HG03159 (cell line): Measurements from ENCODE around the gene HMBS.
"Not testable (repeated sequence)": the region's sequence is repeated elsewhere in the genome, so short reads cannot be mapped to it uniquely, and the experiment has no call there.

Source experiments
- ATAC-seq: cut with Tn5 transposase; IDR thresholded peaks from one replicate; pipeline ENCODE4 v1.9.1; 2021; ENCODE audit warnings: mild to moderate bottlenecking, moderate library complexity; ENCODE audit not compliant: unreplicated experiment

The HMBS gene

DNA sequence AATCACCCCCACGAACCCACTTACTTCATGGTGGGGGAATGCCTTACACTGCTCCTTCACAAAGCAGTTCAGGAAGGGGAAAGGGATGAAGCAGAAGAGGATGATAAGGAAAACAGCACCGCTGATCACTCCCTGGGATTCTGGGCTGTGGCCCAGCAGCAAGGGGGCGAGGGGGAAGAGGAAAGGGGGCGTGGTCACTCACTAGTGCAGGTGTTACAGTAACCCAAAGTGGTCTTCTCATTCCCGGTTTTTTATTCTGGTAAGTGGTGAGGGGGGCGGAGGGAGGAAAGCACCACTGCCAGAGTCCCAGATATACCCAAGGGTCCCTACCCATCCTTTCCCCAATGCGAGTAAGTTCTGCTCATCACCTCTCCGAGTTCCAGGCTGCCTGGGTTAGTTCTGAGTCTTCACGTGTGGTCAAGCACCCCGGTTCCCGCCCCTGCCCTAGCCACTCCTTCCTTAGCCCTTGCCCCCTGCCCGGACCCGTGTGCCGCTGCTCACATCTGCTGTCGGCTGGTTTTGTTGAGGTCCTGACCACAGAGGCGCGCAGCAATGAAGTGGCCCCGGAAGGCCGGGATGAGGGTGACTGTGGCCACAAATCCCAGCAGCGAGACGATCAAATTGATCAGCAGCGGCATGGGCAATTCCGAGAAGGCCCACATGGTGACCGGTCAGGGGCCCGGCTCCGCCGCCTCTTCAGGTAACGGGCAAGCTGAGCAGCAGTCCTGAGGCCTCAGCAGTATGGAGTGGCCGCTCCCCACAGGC is 16.5 kb downstream of the HMBS start:
- peak; percentile 25 for ATAC-seq

DNA sequence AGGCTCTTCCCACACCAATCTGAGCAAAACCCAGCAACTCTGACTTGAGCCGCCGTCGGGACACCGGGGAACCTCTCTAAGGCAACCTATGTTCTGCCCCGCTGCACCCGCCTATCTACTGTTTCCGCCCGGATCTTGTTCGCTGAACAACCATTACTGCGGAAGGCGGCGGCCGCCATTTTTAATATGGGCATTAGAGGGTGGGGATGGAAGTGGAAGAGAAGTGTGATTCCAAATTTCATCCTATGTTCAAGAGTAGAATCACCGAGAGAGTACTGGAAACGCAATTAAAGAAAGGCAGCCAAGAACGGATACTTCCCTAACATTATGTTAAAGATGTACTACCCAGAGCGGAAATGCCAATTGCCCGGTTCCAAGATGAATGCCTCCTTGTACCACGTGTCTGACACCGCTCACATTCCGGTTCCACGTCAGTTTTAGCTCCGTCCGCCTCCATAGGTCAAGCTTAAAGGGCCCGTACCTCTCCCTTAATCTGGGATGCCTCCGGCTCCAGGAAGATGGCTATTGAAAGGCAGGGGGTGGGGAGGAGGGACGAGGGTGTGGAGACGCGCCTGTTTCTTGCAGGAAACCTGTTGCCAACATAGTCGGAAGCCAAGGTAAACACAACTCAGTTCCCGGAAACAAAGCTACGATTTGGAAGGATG is 17.2 kb downstream of the HMBS start, which contains the start of gene DPAGT1:
Gene DPAGT1, minus strand, starts transcription at position 95 of the 665 bp plus-strand sequence. CDS start 198 bp downstream, outside the sequence.
- peak; percentile 69 for ATAC-seq

DNA sequence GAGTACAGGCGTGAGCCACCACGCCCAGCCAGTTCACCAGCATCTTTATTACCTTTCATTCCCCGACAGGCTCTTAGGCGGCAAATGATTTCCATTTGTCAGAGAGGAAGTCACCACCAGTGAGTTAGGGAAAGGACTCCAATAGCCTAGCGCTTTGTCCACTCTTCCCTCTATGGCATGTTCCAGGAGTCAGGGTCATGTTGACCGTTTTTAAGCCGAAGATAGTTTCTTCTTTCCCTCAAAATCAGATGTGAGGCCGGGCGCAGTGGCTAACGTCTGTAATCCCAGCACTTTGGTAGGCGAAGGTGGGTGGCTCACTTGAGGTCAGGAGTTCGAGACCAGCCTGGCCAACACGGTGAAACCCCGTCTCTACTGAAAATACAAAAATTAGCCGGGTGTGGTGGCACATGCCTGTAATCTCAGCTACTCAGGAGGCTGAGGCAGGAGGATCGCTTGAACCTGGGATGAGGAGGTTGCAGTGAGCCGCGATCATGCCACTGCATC is 18.5 kb downstream of the HMBS start:
- ATAC-seq: not testable (repeated sequence)

DNA sequence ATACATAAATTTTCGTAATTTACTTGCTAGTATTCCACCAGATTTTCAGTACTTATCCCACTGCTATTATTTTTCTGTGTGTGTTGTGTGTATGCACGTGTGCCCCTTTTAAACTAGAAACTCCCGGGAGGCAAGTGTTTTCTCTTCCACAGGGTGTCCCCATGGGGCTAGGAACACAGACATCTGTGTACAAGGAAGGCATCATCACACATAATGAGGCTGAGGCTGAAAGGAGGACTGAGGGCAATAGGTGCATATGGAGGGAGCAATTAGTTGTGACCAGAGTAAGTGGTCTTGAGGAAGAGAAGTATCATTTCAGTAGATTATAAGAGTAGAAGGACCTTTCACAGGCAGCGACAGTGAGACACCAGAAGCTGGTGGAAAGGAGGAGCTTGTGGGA is 19.1 kb downstream of the HMBS start:
- no peak for ATAC-seq

DNA sequence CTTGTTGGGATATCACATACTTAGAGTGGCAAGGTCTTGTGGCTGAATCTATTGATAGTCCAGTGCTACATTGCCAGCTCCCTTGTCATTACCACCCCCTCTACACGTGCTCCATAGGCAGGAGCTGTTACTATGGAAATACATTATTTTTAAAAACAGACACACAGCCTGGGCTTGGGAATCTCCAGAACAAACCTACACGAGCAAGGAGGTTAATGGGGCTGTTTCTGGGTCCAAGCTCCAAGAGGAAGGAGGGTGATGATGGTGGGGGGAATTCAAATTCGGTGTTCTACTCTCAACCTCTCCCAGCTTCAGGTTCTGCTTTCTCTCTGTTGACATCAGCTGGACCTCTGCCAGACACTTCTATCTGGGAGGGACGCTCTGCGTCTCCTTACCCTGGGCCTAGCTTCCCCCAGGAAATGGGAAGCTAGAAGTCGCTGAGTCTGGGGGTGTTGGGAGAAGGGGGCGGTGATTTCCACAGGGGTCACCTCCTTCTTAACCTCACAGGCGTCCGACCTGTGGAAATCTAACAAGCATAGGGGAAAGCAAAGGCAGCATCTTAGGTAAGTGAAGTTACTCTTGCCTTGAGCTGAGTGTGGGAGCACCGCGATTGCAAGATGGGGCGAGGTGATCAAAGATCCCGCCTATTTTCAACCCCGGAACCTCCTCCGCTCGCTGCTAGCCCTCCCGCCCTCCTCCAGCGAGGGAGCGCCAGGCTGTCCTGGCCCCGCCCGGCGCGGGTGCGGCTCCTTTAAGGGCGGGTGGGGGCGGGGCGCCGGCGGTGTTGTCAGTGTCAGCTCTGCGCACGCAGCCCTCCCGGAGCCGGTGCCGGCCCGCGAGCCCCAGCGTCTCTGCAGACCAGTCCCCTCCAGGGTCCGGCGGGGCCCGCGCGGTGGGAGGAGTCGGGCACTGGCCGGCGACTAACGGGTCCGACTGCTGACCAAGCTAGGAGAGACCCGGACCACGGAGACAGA is 22.2 kb downstream of the HMBS start, which contains the start of gene C2CD2L:
Gene C2CD2L, plus strand, starts transcription at position 781 of the 974 bp plus-strand sequence. CDS start 398 bp downstream, outside the sequence.
- peak; percentile 71 for ATAC-seq

DNA sequence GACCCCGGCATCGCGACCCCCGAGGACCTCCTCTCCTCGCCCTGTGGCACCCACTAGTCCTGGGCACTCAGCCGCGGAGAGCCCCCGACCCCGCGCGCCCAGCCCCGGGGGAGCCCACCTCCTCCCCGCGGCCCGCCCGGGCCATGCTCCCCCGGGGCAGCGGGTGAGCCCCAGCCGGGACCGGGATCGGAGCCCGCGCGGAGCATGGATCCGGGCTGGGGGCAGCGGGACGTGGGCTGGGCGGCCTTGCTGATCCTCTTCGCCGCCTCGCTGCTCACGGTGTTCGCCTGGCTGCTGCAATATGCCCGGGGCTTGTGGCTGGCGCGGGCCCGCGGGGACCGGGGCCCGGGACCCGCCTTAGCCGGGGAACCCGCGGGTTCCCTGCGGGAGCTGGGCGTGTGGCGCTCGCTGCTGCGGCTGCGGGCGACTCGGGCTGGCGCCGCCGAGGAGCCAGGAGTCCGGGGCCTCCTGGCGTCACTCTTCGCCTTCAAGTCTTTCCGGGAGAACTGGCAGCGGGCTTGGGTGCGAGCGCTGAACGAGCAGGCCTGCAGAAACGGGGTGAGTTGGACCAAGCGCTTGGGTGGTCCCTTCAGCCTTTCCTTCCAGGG is 23.0 kb downstream of the HMBS start:
- ATAC-seq: peak; percentile 29

DNA sequence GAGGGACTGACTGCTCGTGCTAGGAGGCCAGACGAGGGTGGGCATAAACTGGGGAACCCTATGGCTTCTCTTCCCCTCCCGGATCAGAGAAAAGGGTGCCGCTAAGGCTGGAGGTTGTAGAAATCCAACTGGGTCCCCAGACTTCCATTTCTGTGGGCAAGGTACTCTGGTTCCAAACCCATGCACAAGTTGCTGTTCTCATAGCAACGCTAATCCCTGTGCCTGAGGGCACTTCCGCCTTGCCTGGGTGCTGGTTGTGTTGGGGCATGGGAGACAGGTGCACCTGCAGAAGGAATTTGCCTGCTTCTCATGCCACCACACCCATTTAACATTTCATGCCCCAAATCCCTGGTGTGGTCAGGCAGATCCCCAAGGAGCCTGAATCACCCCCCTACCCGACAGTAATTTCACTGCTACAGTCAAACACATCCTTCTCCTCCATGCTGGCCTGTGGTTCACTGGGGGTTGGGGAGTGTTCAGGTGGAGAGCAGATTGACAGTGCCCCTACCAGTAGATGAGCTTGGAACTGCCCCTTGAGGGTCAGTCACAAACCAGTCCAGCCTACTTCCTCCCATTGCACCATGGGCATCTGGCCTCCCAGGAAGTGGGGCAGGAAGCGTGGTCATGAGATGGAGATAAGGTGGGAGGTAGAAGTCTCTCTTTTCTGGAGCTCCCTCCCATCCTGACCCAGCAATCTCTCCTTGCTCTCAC is 23.6 kb downstream of the HMBS start:
- no peak for ATAC-seq

DNA sequence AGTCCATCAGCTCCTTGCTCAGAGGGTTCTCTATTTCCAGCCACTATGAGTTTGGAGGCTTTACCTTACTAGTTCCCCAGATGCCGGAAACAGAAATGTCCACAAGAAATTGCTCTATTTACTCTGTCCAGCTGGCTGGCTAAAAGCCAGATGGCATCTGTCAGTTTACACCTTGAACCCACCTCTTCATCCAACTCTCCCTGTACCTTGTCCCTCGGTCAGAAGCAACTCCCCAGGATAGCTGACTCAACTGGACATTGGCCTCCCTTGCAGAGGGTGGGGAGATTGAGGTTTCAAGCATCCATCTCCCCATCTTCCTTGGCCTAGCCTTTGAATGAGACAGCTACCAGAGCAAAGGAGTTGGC is 24.2 kb downstream of the HMBS start:
- no peak for ATAC-seq

DNA sequence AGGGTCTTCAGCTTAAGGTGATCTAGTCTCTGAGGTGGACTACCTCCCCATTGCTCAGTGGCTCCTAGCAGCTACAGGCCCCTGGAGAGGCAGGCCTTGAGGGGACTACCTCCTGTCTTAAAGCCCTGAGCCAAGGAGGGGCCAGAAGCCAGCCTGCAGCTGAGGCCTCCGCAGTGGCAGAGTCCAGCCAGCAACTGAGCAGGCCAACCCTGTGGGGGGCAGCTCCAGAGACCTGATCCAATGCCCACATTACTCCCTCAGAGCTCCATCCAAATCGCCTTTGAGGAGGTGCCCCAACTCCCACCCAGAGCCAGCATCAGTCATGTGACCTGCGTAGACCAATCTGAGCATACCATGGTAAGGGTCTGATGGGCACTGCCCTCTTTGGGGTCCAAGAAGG is 25.2 kb downstream of the HMBS start:
- no peak for ATAC-seq

DNA sequence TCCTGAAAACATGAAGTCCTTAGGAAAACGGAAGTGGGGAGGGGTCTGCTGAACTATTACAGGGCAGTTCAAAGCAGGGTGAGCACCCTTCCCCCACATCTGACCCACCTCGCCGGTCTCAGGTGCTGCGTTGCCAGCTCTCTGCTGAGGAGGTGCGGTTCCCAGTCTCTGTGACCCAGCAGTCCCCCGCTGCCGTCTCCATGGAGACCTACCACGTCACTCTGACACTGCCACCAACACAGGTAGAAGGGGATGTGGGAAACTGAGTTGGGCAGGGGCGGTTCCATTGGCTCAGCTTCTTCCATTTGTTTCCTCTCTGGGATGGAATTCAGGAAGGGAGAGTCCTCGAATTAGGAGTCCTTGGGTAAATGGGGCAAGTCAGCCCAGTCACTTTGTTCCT is 25.8 kb downstream of the HMBS start:
- ATAC-seq: no peak

DNA sequence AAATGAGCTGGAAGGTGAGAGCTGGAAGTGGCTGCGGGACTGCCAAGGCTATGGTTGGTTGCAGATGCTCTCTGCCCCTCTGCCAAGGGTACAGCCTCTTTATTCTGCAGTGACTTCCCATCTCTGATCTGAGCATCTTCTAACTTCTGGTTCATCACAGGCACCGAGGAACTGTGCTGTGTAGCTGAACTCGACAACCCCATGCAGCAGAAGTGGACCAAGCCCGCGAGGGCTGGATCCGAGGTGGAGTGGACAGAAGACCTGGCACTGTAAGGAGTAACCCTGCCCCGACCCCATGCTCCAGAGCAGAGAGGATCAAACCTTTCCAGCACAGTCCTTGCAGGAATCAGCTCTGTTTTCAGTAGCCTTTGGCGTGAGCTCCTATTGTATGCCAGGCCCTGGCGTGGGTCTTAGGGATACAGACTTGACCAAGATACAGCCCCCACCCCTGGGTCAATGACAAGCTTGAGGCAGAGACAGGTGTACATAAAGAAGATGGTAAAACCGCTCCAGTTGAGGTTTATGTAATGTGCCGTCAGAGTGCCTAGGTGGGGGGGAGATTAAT is 26.8 kb downstream of the HMBS start:
- ATAC-seq: no peak

DNA sequence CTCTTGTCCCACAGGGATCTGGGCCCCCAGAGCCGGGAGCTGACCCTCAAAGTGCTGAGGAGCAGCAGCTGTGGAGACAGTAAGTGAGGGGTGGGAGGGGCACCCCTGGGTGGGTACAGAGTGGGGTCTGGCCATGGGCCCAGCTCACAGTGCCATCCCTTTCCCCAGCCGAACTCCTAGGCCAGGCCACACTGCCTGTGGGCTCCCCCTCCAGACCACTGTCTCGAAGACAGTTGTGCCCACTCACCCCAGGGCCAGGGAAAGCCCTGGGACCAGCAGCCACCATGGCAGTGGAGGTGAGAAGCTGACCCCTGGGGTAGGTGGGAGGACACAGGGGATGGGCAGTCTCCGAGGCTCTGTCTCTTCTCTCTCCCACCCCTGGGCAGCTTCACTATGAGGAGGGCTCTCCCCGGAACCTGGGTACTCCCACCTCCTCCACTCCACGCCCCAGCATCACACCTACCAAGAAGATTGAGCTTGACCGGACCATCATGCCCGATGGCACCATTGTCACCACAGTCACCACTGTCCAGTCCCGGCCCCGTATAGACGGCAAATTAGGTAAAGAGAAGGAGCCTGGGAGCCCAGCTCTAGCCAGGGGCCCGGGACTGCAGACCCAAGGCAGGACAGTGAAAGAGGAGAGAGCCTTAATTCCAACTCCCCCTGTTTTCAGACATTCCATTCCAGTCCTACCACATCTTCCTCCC is 27.8 kb downstream of the HMBS start:
- no peak for ATAC-seq

DNA sequence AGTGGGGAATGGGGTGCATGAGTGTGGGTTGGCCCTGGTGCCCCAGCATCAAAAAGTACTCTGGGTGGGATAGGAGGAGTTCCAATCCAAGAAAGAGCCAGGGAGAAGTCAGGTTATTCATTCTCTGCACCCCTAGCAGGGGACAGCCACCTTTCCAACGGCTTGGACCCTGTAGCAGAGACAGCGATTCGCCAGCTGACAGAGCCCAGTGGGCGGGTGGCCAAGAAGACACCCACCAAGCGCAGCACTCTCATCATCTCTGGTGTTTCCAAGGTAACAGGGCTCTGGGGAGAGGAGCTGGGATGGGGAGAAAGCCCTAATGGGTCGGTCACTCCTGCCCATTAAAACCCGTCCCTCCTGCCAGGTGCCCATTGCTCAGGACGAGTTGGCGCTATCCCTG is 29.0 kb downstream of the HMBS start:
- no peak for ATAC-seq

DNA sequence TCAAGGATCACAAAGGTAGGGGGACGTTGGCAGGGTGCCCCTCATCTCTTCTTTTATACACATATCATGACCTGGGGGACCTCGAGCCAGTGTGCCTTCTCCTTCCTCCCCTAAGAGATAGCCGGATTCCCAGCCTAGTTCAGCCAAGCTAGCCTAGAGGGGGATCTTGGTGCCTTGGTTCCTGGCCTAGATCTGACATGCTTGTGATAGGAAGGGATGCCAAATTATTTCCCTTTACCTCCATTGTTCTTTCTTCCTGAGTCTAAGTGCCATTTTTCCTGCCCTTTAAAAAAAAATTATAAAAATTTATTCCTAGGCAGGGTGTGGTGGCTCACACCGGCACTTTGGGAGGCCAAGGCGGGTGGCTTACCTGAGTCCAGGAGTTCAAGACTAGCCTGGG is 29.7 kb downstream of the HMBS start:
- no peak for ATAC-seq

DNA sequence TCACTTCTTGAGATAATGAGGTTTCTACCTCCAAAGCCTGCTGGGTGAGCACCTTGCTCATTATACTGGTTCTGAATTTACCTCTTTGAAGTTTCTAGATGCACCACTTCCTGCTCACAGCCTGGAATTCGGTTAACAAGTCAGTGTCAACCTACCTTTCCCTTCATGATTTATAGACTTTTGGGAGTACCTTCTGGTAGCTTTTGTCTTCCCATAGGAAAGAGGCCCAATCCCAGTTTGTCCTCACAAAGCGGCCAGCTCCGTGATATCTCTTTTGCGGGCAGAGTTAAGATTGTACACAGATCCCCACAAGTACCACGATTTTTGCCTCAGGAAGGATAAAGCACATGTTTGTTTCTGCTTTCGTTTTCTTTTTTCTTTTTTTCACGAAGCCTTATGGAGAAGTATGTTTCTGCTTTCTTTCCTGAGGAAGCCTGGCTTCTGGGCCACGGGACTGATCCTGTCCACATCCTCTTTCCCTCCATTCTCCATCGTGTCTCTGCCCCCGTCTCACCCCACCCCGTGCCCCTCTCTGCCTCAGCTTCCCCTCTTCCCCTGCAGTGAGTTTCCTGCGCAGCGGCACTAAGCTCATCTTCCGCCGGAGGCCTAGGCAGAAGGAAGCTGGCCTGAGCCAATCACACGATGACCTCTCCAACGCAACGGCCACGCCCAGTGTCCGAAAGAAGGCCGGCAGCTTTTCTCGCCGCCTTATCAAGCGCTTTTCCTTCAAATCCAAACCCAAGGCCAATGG is 31.0 kb downstream of the HMBS start:
- ATAC-seq: no peak

DNA sequence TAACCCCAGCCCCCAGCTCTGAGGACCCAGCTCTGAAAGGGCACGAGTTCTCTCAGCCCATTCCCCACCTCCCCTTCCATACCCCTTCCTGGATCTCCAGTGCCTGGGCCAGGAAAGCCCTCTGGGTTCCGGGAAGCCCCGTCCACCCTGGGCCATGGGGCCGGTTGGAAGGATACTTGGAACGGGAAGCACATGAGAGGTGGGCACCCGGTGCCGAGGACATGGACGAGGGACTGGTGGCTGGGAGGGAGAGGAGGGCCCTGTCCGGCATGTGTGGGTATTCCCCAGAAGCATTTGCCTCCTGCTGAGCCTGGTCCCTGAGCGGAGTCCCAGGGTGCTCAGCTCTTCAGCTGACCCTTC is 31.5 kb downstream of the HMBS start:
- ATAC-seq: no peak

DNA sequence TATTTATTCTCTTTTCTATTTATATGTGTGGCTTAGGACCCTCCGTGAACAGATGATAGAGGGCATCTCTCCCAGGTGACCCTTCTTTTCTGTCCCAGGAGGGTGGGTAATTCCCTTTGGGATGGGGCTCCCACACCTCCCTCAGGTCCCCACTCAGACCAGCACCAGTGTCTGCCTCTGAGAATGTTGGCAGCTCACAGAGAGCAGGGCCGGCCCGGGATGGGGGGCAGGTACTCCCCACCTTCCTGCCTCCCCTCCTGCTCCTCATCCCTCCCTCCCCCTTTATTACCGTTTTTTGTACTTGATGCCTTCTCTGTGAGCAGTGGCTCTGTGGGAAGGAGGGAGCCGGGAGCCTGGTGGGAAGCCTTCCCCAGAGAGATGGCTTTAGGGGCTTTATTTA is 31.9 kb downstream of the HMBS start:
- ATAC-seq: no peak

DNA sequence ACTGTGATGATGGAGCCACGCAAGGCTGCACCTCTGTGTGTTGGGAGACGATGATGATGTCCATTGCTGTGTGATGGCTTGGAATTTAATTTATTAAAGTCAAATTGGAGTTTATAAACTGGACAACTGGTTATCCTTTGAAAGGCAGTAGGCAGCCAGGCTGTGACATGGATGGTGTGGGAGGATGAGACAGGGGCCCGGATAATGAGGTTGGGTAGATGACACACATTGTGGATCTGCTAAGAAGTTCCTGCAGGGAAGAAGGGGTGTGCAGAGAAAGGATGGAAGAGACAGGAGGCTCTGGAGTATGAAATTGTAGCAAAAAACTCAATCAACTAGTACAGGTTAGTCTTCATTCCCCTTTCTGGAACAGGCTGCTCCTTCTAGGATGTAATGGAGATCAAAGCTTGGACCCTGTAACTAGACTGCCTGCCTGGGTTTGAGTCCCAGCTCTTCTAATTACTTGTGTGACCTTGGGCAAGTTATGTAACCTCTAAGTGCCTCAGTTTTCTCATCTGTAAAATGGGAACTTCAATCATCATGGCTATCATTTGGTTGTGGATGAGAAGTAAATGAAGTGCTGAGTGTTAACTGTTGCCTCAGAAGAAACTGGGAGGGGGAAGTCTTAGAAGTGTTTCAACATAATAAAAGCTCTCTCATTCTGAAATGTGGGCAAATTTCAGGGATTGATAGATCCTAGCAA is 32.5 kb downstream of the HMBS start:
- ATAC-seq: no peak
